Transverse colon (tissue), 4 donors: ENCODE measurements around the gene C17orf114. TPM values are rescaled to one million over a fixed set of nuclear protein-coding genes. Genes with fewer than 3 reads are reported as not detected.

Source experiments
- DNase-seq: peaks from one replicate; pipeline ENCODE4 v3.0.0-alpha.2; 2019
- H3K27ac ChIP-seq, 4 donors: fragments of 200-600 bp; sonication (generic); 2 replicates each; pipeline ENCODE4 v1.5.1; 2016 to 2018; ENCODE audit warnings: inconsistent platforms in 4 of 4
- H3K27me3 ChIP-seq: fragments of 200-600 bp; sonication (generic); 2 replicates; pipeline ENCODE4 v1.5.1; 2017; ENCODE audit warnings: inconsistent platforms
- H3K36me3 ChIP-seq, 4 donors: fragments of 200-600 bp; sonication (generic); 2 replicates each; pipeline ENCODE4 v1.5.1; 2017 to 2019; ENCODE audit warnings: inconsistent platforms in 4 of 4
- H3K4me1 ChIP-seq, 4 donors: fragments of 200-600 bp; sonication (generic); 2 replicates each; pipeline ENCODE4 v1.5.1; 2017 to 2020; ENCODE audit warnings: inconsistent platforms in 4 of 4
- H3K4me3 ChIP-seq, 4 donors: fragments of 200-600 bp; sonication (generic); 1 replicate in 1 of 4; 2 replicates in 3 of 4; pipeline versions ENCODE4 v1.5.1 to v1.6.1; 2017 to 2019; ENCODE audit warnings: inconsistent platforms in 4 of 4
- H3K9me3 ChIP-seq, 2 donors: fragments of 200-600 bp; sonication (generic); 2 replicates each; pipeline ENCODE4 v1.5.1; 2017 to 2019; ENCODE audit warnings: inconsistent platforms in 2 of 2
- EP300 ChIP-seq: sonication (generic); formaldehyde crosslinking; IDR thresholded peaks from one replicate; pipeline ENCODE4 v1.6.1; 2017; ENCODE audit warnings: antibody characterized with exemption, low read depth
- POLR2A ChIP-seq: fragments of 450-650 bp; IDR thresholded peaks from one replicate; pipeline ENCODE4 v1.6.1; 2016; ENCODE audit warnings: antibody characterized with exemption, mild to moderate bottlenecking, moderate library complexity
- POLR2AphosphoS5 ChIP-seq, 3 donors: sonication (generic); formaldehyde crosslinking; IDR thresholded peaks; one replicate each; pipeline ENCODE4 v1.6.1; 2016; ENCODE audit warnings: antibody characterized with exemption in 3 of 3
- WGBS, 2 donors: methylation state at CpG; one replicate each; pipeline ENCODE4 v1.1.5; 2018; ENCODE audit warnings: low coverage in 1 of 2; 5-methylcytosine and 5-hydroxymethylcytosine counted together
- in situ Hi-C, 4 donors: fragments of 200-750 bp; cut with MboI; loops; one replicate each; pipeline versions ENCODE4 v1.15.0 to v1.15.1; 2017; ENCODE audit warnings: low sequenced_read_pairs in 3 of 4, low pct_ligation_motif_present in 1 of 4, low pct_unique_long_range_greater_than_20kb in 1 of 4
- intact Hi-C: fragments of 100-400 bp; cut with DNase I; formaldehyde crosslinking; loops from one replicate; pipeline ENCODE4 v1.15.1; 2023; ENCODE audit warnings: low total_unique reads
- total RNA-seq, 4 donors: library from RNA; depleted of rRNA; stranded (reverse); fragments of >200 nt; gene quantifications; one replicate each; pipeline ENCODE4 v1.1.0, GENCODE V29; 2016
- TF ChIP-seq, protein P1 (sequence below), 5 experiments: fragments of 200-600 bp in 3 of 5; fragments of 450-650 bp in 2 of 5; sonication (generic) in 3 of 5; IDR thresholded peaks; 1 replicate in 2 of 5; 2 replicates in 3 of 5; pipeline ENCODE4 v1.5.1; 2016 to 2017; ENCODE audit warnings: antibody characterized with exemption in 5 of 5, inconsistent platforms in 3 of 5, mild to moderate bottlenecking in 2 of 5, moderate library complexity in 1 of 5

C17orf114 gene

DNA sequence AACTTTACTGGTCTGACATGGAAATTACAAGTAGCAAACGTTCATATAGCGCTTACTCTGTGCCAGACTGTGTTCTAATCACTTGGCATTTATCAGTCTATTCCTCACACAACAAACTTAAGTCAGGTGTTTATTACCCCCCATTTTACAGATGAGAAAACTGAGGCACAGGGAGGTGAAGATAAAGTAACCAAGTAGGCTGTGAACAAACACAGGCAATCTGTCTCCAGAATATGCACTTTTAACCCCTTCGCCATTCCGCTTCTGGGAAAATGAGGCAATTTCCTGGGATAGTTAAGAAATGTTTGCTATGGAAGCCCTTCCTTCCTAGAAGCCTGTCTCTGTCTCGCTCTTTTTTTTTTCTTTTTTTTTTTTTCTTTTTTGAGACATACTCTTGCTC, 50.2 kb downstream of the C17orf114 start:
- Histone ChIP-seq H3K9me3 (no peaks in the 10 kb centered on the region), H3K27ac (no peak overlapping the region), H3K4me3 (no peak overlapping the region), H3K36me3 (no peaks in the 10 kb centered on the region), H3K4me1 (no peaks in the 10 kb centered on the region), H3K27me3 (peaks cover 35% of the 10 kb centered on the region)
- intact Hi-C loops (no loop called here), in situ Hi-C loops (no loop called here)
- WGBS, 2 donors = 67 to 71% methylated on average over 4 to 5 of the region's 5 CpGs
- TF ChIP-seq, protein P1, sequence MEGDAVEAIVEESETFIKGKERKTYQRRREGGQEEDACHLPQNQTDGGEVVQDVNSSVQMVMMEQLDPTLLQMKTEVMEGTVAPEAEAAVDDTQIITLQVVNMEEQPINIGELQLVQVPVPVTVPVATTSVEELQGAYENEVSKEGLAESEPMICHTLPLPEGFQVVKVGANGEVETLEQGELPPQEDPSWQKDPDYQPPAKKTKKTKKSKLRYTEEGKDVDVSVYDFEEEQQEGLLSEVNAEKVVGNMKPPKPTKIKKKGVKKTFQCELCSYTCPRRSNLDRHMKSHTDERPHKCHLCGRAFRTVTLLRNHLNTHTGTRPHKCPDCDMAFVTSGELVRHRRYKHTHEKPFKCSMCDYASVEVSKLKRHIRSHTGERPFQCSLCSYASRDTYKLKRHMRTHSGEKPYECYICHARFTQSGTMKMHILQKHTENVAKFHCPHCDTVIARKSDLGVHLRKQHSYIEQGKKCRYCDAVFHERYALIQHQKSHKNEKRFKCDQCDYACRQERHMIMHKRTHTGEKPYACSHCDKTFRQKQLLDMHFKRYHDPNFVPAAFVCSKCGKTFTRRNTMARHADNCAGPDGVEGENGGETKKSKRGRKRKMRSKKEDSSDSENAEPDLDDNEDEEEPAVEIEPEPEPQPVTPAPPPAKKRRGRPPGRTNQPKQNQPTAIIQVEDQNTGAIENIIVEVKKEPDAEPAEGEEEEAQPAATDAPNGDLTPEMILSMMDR (IDR thresholded peaks at IDR 0.05) = no peak
- no peak for TF ChIP-seq POLR2A
- TF ChIP-seq EP300 = no peak
- TF ChIP-seq POLR2AphosphoS5 (IDR thresholded peaks at IDR 0.05) = no peak
- no peak for DNase-seq

Other genes with a start within 250 kb of the C17orf114 start
- 100 to 1,000 TPM in 2 of 4 donors, 10 to 100 TPM in 2; 25.4 to 148 (median 81.5) TPM for gene MYBBP1A, start 246.9 kb downstream of the C17orf114 start, total RNA-seq
- 100 to 1,000 TPM; 214 to 308 (median 283) TPM for gene GGT6, start 241.8 kb downstream of the C17orf114 start, total RNA-seq
- under 1 TPM in 3 of 4 donors, not detected in 1; 0.16 to 0.96 (median 0.40) TPM for gene SMTNL2, start 217.8 kb downstream of the C17orf114 start, total RNA-seq
- gene ALOX15, start 160.7 kb downstream of the C17orf114 start, total RNA-seq = under 1 TPM in 2 of 4 donors, not detected in 2; 0.41 to 0.48 TPM
- 10 to 100 TPM; 12.3 to 42.2 (median 16.1) TPM for gene PELP1, start 98.2 kb downstream of the C17orf114 start, total RNA-seq
- 10 to 100 TPM; 19.3 to 47.9 (median 36.8) TPM for gene ARRB2, start 91.7 kb downstream of the C17orf114 start, total RNA-seq
- 10 to 100 TPM in 3 of 4 donors, 1 to 10 TPM in 1; 1.4 to 60.8 (median 34.1) TPM for gene MED11, start 70.9 kb downstream of the C17orf114 start, total RNA-seq
- gene ZMYND15, start 62.5 kb downstream of the C17orf114 start, total RNA-seq = 1 to 10 TPM in 1 of 4 donors, under 1 TPM in 1, not detected in 2; 0.82 to 1.4 TPM
- gene CXCL16, start 62.4 kb downstream of the C17orf114 start, total RNA-seq = 10 to 100 TPM; 13.0 to 72.6 (median 27.0) TPM
- gene TM4SF5, start 30.4 kb downstream of the C17orf114 start, total RNA-seq = 10 to 100 TPM in 3 of 4 donors, 1 to 10 TPM in 1; 5.2 to 42.6 (median 26.1) TPM
- 1 to 10 TPM in 2 of 4 donors, under 1 TPM in 1, not detected in 1; 0.68 to 5.2 (median 1.9) TPM for gene VMO1, start 16.0 kb downstream of the C17orf114 start, total RNA-seq
- 1 to 10 TPM in 1 of 4 donors, under 1 TPM in 1, not detected in 2; 0.41 to 1.7 TPM for gene GLTPD2, start 13.4 kb downstream of the C17orf114 start, total RNA-seq
- 100 to 1,000 TPM in 2 of 4 donors, 10 to 100 TPM in 2; 34.0 to 111 (median 80.9) TPM for gene PSMB6, start 6.2 kb downstream of the C17orf114 start, total RNA-seq
- gene PLD2, start 4.8 kb upstream of the C17orf114 start, total RNA-seq = 10 to 100 TPM; 13.9 to 81.9 (median 18.9) TPM
- 100 to 1,000 TPM; 128 to 406 (median 181) TPM for gene MINK1, start 31.0 kb upstream of the C17orf114 start, total RNA-seq
- 1 to 10 TPM in 3 of 4 donors, not detected in 1; 1.8 to 3.2 (median 2.1) TPM for gene C17orf107, start 97.2 kb upstream of the C17orf114 start, total RNA-seq
- under 1 TPM in 1 of 4 donors, not detected in 3; 0.32 TPM for gene CHRNE, start 100.8 kb upstream of the C17orf114 start, total RNA-seq
- gene GP1BA, start 129.9 kb upstream of the C17orf114 start, total RNA-seq = not detected
- gene SLC25A11, start 137.7 kb upstream of the C17orf114 start, total RNA-seq = 100 to 1,000 TPM in 1 of 4 donors, 10 to 100 TPM in 3; 62.4 to 120 (median 83.9) TPM
- 100 to 1,000 TPM in 1 of 4 donors, 10 to 100 TPM in 3; 57.2 to 348 (median 73.7) TPM for gene RNF167, start 137.9 kb upstream of the C17orf114 start, total RNA-seq
- gene PFN1, start 146.2 kb upstream of the C17orf114 start, total RNA-seq = 1,000 to 10,000 TPM in 1 of 4 donors, 100 to 1,000 TPM in 3; 743 to 1,049 (median 945) TPM
- gene ENO3, start 148.8 kb upstream of the C17orf114 start, total RNA-seq = 100 to 1,000 TPM in 1 of 4 donors, 10 to 100 TPM in 1, 1 to 10 TPM in 2; 2.5 to 211 (median 12.9) TPM
- gene SPAG7, start 165.5 kb upstream of the C17orf114 start, total RNA-seq = 10 to 100 TPM in 3 of 4 donors, 1 to 10 TPM in 1; 8.2 to 64.7 (median 47.4) TPM
- gene CAMTA2, start 185.3 kb upstream of the C17orf114 start, total RNA-seq = 10 to 100 TPM; 35.9 to 71.8 (median 51.8) TPM
- gene INCA1, start 195.2 kb upstream of the C17orf114 start, total RNA-seq = 1 to 10 TPM in 2 of 4 donors, not detected in 2; 1.8 to 2.2 TPM
- 100 to 1,000 TPM; 106 to 125 (median 114) TPM for gene KIF1C, start 195.6 kb upstream of the C17orf114 start, total RNA-seq
- 1 to 10 TPM in 3 of 4 donors, not detected in 1; 1.3 to 6.0 (median 3.4) TPM for gene SLC52A1, start 233.1 kb upstream of the C17orf114 start, total RNA-seq